ENCODE data around the gene LUZP2. TPM values are rescaled to one million over a fixed set of nuclear protein-coding genes. Genes with fewer than 3 reads are reported as not detected.

The LUZP2 gene
- total RNA-seq, 3 donors from 2014 or later: 0.96 to 5.0 (median 2.9) TPM

DNA sequence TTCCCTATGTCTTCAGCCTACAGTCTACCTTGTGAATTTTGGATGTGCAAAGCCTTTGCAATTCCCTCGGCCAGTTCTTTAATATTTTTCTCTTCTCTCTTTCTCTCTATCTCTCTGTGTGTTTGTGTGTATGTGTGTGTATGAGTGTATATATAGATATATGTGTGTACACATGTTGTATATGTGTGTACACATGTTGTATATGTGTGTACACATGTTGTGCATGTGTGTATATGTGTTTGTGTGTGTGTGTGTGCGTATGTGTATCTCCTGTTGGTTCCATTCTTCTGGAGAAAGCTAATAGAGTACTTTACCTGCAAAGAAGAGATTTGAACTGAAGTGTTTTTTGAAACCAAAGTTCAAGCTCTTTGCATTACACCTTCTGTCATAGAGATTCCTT is 155.0 kb downstream of the LUZP2 start:
- H3K27ac ChIP-seq: no peak overlapping the region
- H3K36me3 ChIP-seq: no peaks in the 10 kb centered on the region
- no peaks in the 10 kb centered on the region for H3K9me3 ChIP-seq
- DNase-seq (ENCODE audit: low spot score in 2 of 2): no peak
- no peaks in the 10 kb centered on the region for H3K27me3 ChIP-seq
- no peak overlapping the region for H3K4me3 ChIP-seq
- intact Hi-C loops (cut with DNase I; ENCODE audit: low total_unique reads): no loop called here
- H3K4me1 ChIP-seq: no peaks in the 10 kb centered on the region
- TF ChIP-seq CTCF (IDR thresholded peaks at IDR 0.05): no peak
- no peak for TF ChIP-seq POLR2AphosphoS5 (IDR thresholded peaks at IDR 0.05)
- no peak for TF ChIP-seq POLR2A (IDR thresholded peaks at IDR 0.05)

DNA sequence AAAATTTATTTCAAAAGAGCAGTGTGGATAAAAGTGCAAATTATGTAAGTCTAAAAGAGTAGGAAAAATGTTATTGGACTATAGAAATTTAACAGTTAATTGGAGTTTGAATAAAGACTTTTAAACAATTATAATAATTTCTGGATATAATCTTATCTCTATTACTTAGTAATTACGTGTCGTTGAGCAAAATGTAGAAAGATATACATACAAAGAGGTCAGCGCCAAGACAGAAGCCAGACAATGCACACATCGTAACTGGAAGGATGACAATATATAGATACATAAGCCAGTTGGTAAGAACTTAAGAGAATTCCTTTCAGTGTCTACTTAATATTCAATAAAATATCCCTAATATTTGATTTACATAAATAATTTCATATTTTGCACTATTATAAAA is 157.0 kb downstream of the LUZP2 start:
- intact Hi-C loops (cut with DNase I; ENCODE audit: low total_unique reads): no loop called here
- no peak for TF ChIP-seq CTCF (IDR thresholded peaks at IDR 0.05)
- no peak for TF ChIP-seq POLR2AphosphoS5 (IDR thresholded peaks at IDR 0.05)
- TF ChIP-seq POLR2A (IDR thresholded peaks at IDR 0.05): no peak
- no peak for DNase-seq (ENCODE audit: low spot score in 2 of 2)
- Histone ChIP-seq H3K4me3 (no peak overlapping the region), H3K9me3 (no peaks in the 10 kb centered on the region), H3K4me1 (no peaks in the 10 kb centered on the region), H3K36me3 (no peaks in the 10 kb centered on the region), H3K27me3 (no peaks in the 10 kb centered on the region), H3K27ac (no peak overlapping the region)

DNA sequence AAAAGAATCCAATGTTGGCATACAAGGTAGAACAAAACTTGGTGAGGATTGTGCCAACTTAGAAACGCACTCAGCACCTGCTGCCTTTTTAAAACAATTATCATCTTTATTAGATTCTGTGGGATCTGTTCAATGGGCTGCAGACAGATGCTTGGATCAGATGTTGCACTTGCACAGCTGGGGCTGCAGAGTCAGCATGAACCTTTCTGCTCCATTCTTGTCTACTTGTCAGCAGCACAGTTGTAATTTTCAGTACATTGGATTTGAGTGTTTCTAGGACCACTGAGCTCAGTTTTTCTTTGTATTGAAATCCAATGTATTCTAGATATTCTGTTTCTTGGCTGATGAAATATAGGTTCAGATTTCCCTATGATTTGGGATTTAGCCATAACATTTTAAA is 164.5 kb downstream of the LUZP2 start:
- Histone ChIP-seq H3K27me3 (no peaks in the 10 kb centered on the region), H3K4me1 (no peaks in the 10 kb centered on the region), H3K4me3 (no peak overlapping the region), H3K27ac (no peak overlapping the region), H3K36me3 (no peaks in the 10 kb centered on the region), H3K9me3 (no peaks in the 10 kb centered on the region)
- TF ChIP-seq CTCF (IDR thresholded peaks at IDR 0.05) (no peak), POLR2AphosphoS5 (IDR thresholded peaks at IDR 0.05) (no peak), POLR2A (IDR thresholded peaks at IDR 0.05) (no peak)
- no peak for DNase-seq (ENCODE audit: low spot score in 2 of 2)
- intact Hi-C loops (cut with DNase I; ENCODE audit: low total_unique reads): no loop called here

DNA sequence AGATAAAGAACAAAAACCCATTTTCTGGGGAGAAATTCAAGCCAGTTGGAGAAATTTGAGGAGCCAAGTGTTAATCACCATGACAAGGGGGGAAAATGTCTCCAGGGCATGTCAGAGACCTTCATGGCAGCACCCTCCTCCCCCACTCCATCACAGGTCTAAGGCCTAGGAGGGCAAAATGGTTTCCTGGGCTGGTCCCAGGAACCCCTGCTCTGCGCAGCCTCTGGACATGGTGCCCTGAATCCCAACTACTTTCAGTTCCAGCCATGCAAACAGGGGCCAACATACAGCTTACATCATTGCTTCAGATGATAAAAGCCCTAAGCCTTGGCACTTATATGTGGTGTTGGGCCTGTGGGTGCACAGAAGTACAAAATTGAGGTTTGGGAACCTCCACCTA is 167.5 kb downstream of the LUZP2 start:
- H3K36me3 ChIP-seq: no peaks in the 10 kb centered on the region
- intact Hi-C loops (cut with DNase I; ENCODE audit: low total_unique reads): no loop called here
- no peak overlapping the region for H3K27ac ChIP-seq
- H3K9me3 ChIP-seq: no peaks in the 10 kb centered on the region
- no peak overlapping the region for H3K4me3 ChIP-seq
- no peak for DNase-seq (ENCODE audit: low spot score in 2 of 2)
- TF ChIP-seq POLR2A (IDR thresholded peaks at IDR 0.05) (no peak), CTCF (IDR thresholded peaks at IDR 0.05) (no peak), POLR2AphosphoS5 (IDR thresholded peaks at IDR 0.05) (no peak)
- no peaks in the 10 kb centered on the region for H3K4me1 ChIP-seq
- no peaks in the 10 kb centered on the region for H3K27me3 ChIP-seq

DNA sequence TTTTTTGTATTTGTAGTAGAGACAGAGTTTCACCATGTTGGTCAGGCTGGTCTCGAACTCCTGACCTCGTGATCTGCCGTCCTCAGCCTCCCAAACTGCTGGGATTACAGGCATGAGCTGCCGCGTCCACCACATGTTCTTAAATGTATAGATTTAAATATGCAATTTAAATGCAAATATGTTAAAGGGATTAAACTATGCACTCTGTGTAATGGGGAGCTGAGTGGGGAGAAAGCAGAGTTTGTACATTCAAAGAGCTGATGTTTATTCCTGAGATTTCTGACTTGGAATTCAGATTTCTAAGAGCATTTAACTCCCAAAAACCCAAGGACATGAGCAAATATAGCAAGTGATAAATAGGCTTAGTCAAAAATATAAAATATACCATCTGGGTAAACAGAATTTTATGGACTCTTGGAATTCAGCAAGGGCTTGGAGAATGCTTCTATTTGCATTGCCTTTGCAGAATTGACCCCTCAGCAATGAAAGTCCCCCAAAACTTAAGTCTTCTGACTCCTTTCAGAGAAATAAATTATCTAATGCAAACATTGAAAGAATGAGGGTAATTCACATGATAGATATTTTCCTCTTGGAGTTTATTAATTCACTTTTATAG is 170.6 kb downstream of the LUZP2 start:
- Histone ChIP-seq H3K4me1 (no peaks in the 10 kb centered on the region), H3K27ac (no peak overlapping the region), H3K27me3 (no peaks in the 10 kb centered on the region), H3K36me3 (no peaks in the 10 kb centered on the region), H3K4me3 (no peak overlapping the region), H3K9me3 (no peaks in the 10 kb centered on the region)
- no peak for TF ChIP-seq POLR2A (IDR thresholded peaks at IDR 0.05)
- no peak for TF ChIP-seq CTCF (IDR thresholded peaks at IDR 0.05)
- TF ChIP-seq POLR2AphosphoS5 (IDR thresholded peaks at IDR 0.05): no peak
- no peak for DNase-seq (ENCODE audit: low spot score in 2 of 2)
- intact Hi-C loops (cut with DNase I; ENCODE audit: low total_unique reads): no loop called here
